ENCODE results near the gene PI4KA. TPM values are rescaled to one million over a fixed set of nuclear protein-coding genes. Genes with fewer than 3 reads are reported as not detected.

The PI4KA gene
- total and polyA plus RNA-seq, 2 experiments from 2014 or later: 17.1 to 38.1 TPM

DNA sequence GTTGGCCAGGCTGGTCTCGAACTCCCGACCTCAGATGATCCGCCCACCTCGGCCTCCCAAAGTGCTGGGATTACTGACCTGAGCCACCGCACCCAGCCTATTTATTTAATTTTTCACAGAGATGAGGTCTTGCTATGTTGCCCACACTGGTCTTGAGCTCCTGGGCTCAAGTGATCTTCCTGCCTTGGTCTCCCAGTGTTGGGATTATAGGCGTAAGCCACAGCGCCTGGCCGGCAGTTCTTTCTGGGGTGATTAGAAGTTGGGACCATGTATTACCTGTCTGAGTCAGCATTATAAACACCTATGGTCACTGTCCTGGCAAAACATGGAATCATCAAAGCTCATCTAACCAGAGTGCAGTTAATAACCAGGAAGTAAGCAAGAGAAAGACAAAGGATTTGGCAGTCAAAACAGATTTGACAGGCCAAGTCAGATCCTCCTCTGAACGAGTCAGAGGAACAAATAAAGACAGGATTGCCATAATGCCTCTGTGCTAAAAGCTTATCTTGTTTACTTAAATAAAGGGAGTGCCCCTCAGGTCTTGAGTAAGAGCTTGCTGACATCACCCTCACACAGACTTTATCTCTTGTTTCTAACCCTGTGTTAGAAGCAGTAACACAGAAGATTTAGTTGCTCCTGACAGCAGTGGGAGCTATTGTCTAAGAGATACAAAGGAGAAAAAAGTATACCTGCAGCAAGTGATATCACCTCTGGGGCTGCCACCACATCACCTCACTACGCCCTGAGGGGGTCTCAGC, 81.0 kb downstream of the PI4KA start:
- Histone ChIP-seq H3K4me3 (no peak overlapping the region), H3K9me2 (ENCODE audit: insufficient read depth) (no peaks in the 10 kb centered on the region), H3K27ac (ENCODE audit: low read depth) (no peak overlapping the region), H3K79me2 (replicated peaks; ENCODE audit: insufficient read depth) (no peaks in the 10 kb centered on the region), H4K20me1 (replicated peaks; ENCODE audit: insufficient read depth) (no peaks in the 10 kb centered on the region; the same call in none of the 2 replicates), H3K36me3 (ENCODE audit: insufficient read depth) (no peaks in the 10 kb centered on the region), H3K4me2 (no peak overlapping the region), H3F3A (replicated peaks; ENCODE audit: low read depth) (no peaks in the 10 kb centered on the region), H2AFZ (no peak overlapping the region), H3K27me3 (ENCODE audit: insufficient read depth) (no peaks in the 10 kb centered on the region), H3K4me1 (ENCODE audit: insufficient read depth) (peaks cover 9% of the 10 kb centered on the region)
- H3K27me3 Mint-ChIP-seq (ENCODE audit: insufficient read depth, low read depth, poor library complexity): no peaks in the 10 kb centered on the region
- H3K27ac Mint-ChIP-seq: no peak overlapping the region; the same call in 1 of the 2 replicates
- H3K4me3 Mint-ChIP-seq: no peak overlapping the region
- no peaks in the 10 kb centered on the region for H3K9me3 Mint-ChIP-seq
- H3K36me3 Mint-ChIP-seq (ENCODE audit: low read depth): no peaks in the 10 kb centered on the region; the same call in 1 of the 3 replicates
- no peak for DNase-seq (ENCODE audit: low spot score)
- TF ChIP-seq, protein P1, sequence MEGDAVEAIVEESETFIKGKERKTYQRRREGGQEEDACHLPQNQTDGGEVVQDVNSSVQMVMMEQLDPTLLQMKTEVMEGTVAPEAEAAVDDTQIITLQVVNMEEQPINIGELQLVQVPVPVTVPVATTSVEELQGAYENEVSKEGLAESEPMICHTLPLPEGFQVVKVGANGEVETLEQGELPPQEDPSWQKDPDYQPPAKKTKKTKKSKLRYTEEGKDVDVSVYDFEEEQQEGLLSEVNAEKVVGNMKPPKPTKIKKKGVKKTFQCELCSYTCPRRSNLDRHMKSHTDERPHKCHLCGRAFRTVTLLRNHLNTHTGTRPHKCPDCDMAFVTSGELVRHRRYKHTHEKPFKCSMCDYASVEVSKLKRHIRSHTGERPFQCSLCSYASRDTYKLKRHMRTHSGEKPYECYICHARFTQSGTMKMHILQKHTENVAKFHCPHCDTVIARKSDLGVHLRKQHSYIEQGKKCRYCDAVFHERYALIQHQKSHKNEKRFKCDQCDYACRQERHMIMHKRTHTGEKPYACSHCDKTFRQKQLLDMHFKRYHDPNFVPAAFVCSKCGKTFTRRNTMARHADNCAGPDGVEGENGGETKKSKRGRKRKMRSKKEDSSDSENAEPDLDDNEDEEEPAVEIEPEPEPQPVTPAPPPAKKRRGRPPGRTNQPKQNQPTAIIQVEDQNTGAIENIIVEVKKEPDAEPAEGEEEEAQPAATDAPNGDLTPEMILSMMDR (conservative IDR thresholded peaks at IDR 0.05; ENCODE audit: low read depth in 2 of 2): no peak; a peak in 1 of 4 replicates
- TF ChIP-seq NANOG (IDR thresholded peaks at IDR 0.05; ENCODE audit: borderline replicate concordance) (no peak), JUNB (IDR thresholded peaks at IDR 0.05; ENCODE audit: unreplicated experiment) (no peak)
- no peak for ATAC-seq
- H3K4me1 Mint-ChIP-seq: peaks cover 19% of the 10 kb centered on the region

DNA sequence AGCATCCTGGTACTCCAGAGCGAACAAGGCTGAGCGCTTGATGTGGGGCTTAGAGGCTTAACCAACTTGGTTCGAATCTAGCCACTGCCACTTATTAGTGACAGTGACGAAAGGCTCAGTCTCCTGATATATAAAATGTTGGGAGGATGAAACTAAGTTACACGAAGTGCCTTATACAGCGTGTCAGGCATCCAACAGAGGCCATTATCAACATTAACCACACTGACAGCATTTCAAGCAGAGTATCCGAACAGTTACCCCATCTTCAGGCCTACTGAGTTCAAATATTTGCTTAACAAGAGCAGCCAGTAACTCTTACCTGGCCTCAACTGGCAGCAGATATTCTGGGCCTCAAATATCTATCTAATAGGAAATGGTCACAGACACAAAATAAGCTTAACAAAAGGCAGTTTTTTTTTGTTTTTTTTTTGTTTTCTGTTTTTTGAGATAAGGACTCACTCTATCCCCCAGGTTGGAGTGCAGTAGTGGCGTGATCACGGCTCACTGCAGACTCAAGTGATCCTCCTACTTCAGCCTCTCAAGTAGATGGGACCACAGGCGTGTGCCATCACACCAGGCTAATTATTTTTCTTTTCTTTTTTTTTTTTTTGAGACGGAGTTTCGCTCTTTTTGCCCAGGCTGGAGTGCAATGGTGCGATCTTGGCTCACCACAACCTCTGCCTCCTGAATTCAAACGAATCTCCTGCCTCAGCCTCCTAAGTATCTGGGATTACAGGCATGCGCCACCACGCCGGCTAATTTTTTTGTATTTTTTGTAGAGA, 81.8 kb downstream of the PI4KA start:
- no peak overlapping the region for H3K4me3 Mint-ChIP-seq
- peaks cover 22% of the 10 kb centered on the region for H3K4me1 Mint-ChIP-seq
- Histone ChIP-seq H3K9me2 (ENCODE audit: insufficient read depth) (no peaks in the 10 kb centered on the region), H3K4me3 (no peak overlapping the region), H4K20me1 (replicated peaks; ENCODE audit: insufficient read depth) (no peaks in the 10 kb centered on the region; the same call in none of the 2 replicates), H3K79me2 (replicated peaks; ENCODE audit: insufficient read depth) (no peaks in the 10 kb centered on the region), H3K4me2 (no peak overlapping the region), H3K27me3 (ENCODE audit: insufficient read depth) (no peaks in the 10 kb centered on the region), H3K27ac (ENCODE audit: low read depth) (no peak overlapping the region), H2AFZ (no peak overlapping the region), H3K4me1 (ENCODE audit: insufficient read depth) (peaks cover 9% of the 10 kb centered on the region), H3K36me3 (ENCODE audit: insufficient read depth) (no peaks in the 10 kb centered on the region), H3F3A (replicated peaks; ENCODE audit: low read depth) (no peaks in the 10 kb centered on the region)
- no peak for ATAC-seq
- no peaks in the 10 kb centered on the region for H3K27me3 Mint-ChIP-seq (ENCODE audit: insufficient read depth, low read depth, poor library complexity)
- no peaks in the 10 kb centered on the region; the same call in 1 of the 3 replicates for H3K36me3 Mint-ChIP-seq (ENCODE audit: low read depth)
- DNase-seq (ENCODE audit: low spot score): no peak
- H3K9me3 Mint-ChIP-seq: no peaks in the 10 kb centered on the region
- H3K27ac Mint-ChIP-seq: no peak overlapping the region
- TF ChIP-seq EZH2phosphoT487 (IDR thresholded peaks at IDR 0.05; ENCODE audit: unreplicated experiment) (no peak), ZNF331 (CRISPR knock-in tag; IDR thresholded peaks at IDR 0.05; ENCODE audit: low read depth) (no peak), REST (IDR thresholded peaks at IDR 0.05; ENCODE audit: unreplicated experiment) (no peak), POLR2AphosphoS5 (IDR thresholded peaks at IDR 0.05; ENCODE audit: low read depth) (no peak)
